CD14-positive monocyte (primary cell): ENCODE results near the gene DMRT1. TPM values are rescaled to one million over a fixed set of nuclear protein-coding genes. Genes with fewer than 3 reads are reported as not detected.

Experiments
- DNase-seq, 3 donors: peaks; one replicate each; pipeline ENCODE4 v3.0.0-alpha.2; 2011 to 2022
- H2AFZ ChIP-seq: 2 replicates; pipeline ENCODE4 v1.6.0; 2012; ENCODE audit warnings: mild to moderate bottlenecking, low read depth, low read length, inconsistent platforms; ENCODE audit not compliant: insufficient read depth, poor library complexity, severe bottlenecking
- H3K27ac ChIP-seq, 2 donors: 1 replicate in 1 of 2; 2 replicates in 1 of 2; pipeline ENCODE4 v1.5.1; 2012 to 2013; ENCODE audit warnings: low read length in 2 of 2, control low read depth in 1 of 2, inconsistent platforms in 1 of 2, low read depth in 1 of 2, mild to moderate bottlenecking in 1 of 2
- H3K27me3 ChIP-seq, 2 donors: one replicate each; pipeline versions ENCODE4 v1.6.0 to v1.6.1; 2011 to 2013; ENCODE audit warnings: low read length in 2 of 2; ENCODE audit not compliant: control insufficient read depth in 2 of 2, insufficient read depth in 2 of 2
- H3K36me3 ChIP-seq, 2 donors: replicated peaks in 1 of 2; 1 replicate in 1 of 2; 2 replicates in 1 of 2; pipeline versions ENCODE4 v1.5.1 to v1.6.1; 2012 to 2013; ENCODE audit warnings: low read length in 2 of 2, control low read depth in 1 of 2, inconsistent platforms in 1 of 2, mild to moderate bottlenecking in 1 of 2; ENCODE audit not compliant: insufficient read depth in 2 of 2, control insufficient read depth in 1 of 2
- H3K4me1 ChIP-seq, 2 donors: 1 replicate in 1 of 2; 2 replicates in 1 of 2; pipeline versions ENCODE4 v1.5.1 to v1.6.1; 2012 to 2013; ENCODE audit warnings: low read length in 2 of 2, control low read depth in 1 of 2, inconsistent platforms in 1 of 2, mild to moderate bottlenecking in 1 of 2, moderate library complexity in 1 of 2; ENCODE audit not compliant: insufficient read depth in 2 of 2, control insufficient read depth in 1 of 2
- H3K4me2 ChIP-seq: replicated peaks from 2 replicates; pipeline ENCODE3; 2012; ENCODE audit warnings: low read length, moderate library complexity, mild to moderate bottlenecking; ENCODE audit not compliant: poor library complexity, severe bottlenecking; ENCODE audit errors: extremely low read depth
- H3K4me3 ChIP-seq, 3 experiments: fragments of 200-600 bp in 1 of 3; sonication (generic) in 1 of 3; replicated peaks in 1 of 3; 1 replicate in 2 of 3; 2 replicates in 1 of 3; pipeline ENCODE4 v1.5.1; 2011 to 2013; ENCODE audit warnings: low read length in 3 of 3, mild to moderate bottlenecking in 3 of 3, control low read depth in 2 of 3, low read depth in 2 of 3, inconsistent platforms in 1 of 3, moderate library complexity in 1 of 3
- H3K79me2 ChIP-seq: 2 replicates; pipeline ENCODE4 v1.6.0; 2012; ENCODE audit warnings: mild to moderate bottlenecking, control low read depth, inconsistent platforms, low read length, moderate library complexity; ENCODE audit not compliant: insufficient read depth
- H3K9ac ChIP-seq: 2 replicates; pipeline ENCODE4 v1.6.0; 2017; ENCODE audit warnings: low read length, mild to moderate bottlenecking; ENCODE audit not compliant: insufficient read depth, poor library complexity, severe bottlenecking
- H3K9me3 ChIP-seq, 2 donors: replicated peaks in 1 of 2; 1 replicate in 1 of 2; 2 replicates in 1 of 2; pipeline versions ENCODE4 v1.5.1 to v1.6.1; 2012 to 2013; ENCODE audit warnings: low read length in 2 of 2, control low read depth in 1 of 2; ENCODE audit not compliant: control insufficient read depth in 1 of 2, insufficient read depth in 1 of 2
- H4K20me1 ChIP-seq: 2 replicates; pipeline ENCODE4 v1.6.0; 2012; ENCODE audit warnings: mild to moderate bottlenecking, low read length, control low read depth, moderate library complexity; ENCODE audit not compliant: insufficient read depth
- H3K27ac Mint-ChIP-seq, 7 donors: one replicate each; pipeline ENCODE4 v1.8.0; 2020; ENCODE audit warnings: mild to moderate bottlenecking in 7 of 7, mixed read lengths in 7 of 7, moderate library complexity in 6 of 7, inconsistent platforms in 2 of 7
- H3K27me3 Mint-ChIP-seq, 3 donors: one replicate each; pipeline ENCODE4 v1.8.0; 2021 to 2022; ENCODE audit warnings: low read depth in 3 of 3, mild to moderate bottlenecking in 3 of 3, mixed read lengths in 3 of 3, moderate library complexity in 3 of 3, inconsistent platforms in 1 of 3
- H3K36me3 Mint-ChIP-seq, 2 donors: one replicate each; pipeline ENCODE4 v1.8.0; 2020; ENCODE audit warnings: mixed read lengths in 2 of 2, inconsistent platforms in 1 of 2, mild to moderate bottlenecking in 1 of 2
- H3K4me1 Mint-ChIP-seq: one replicate; pipeline ENCODE4 v1.8.0; 2020; ENCODE audit warnings: mild to moderate bottlenecking, mixed read lengths
- H3K4me3 Mint-ChIP-seq, 2 donors: one replicate each; pipeline ENCODE4 v1.8.0; 2020; ENCODE audit warnings: mild to moderate bottlenecking in 2 of 2, mixed read lengths in 2 of 2, moderate library complexity in 1 of 2
- H3K9me3 Mint-ChIP-seq, 7 donors: one replicate each; pipeline ENCODE4 v1.8.0; 2020 to 2022; ENCODE audit warnings: mixed read lengths in 7 of 7, mild to moderate bottlenecking in 6 of 7, moderate library complexity in 6 of 7, inconsistent platforms in 2 of 7
- CTCF ChIP-seq: fragments of 200-600 bp; IDR thresholded peaks from one replicate; pipeline ENCODE4 v1.8.0; 2022; ENCODE audit warnings: antibody characterized with exemption, mild to moderate bottlenecking
- WGBS: methylation state at CpG from one replicate; pipeline ENCODE4 v1.1.5; 2013; ENCODE audit warnings: missing lambda C conversion rate; ENCODE audit not compliant: insufficient coverage; 5-methylcytosine and 5-hydroxymethylcytosine counted together
- intact Hi-C, 2 donors: fragments of 100-400 bp; cut with micrococcal nuclease; formaldehyde crosslinking; loops; one replicate each; pipeline versions ENCODE4 v1.15.0 to v1.15.1; 2023
- polyA plus RNA-seq, 3 donors: library from polyadenylated mRNA; depleted of rRNA in 1 of 3; unstranded in 2 of 3; stranded (reverse) in 1 of 3; fragments of 300-500 nt in 2 of 3; fragments of >200 nt in 1 of 3; fragmentation: Illumina TruSeq in 2 of 3; gene quantifications; 1 replicate in 2 of 3; 2 replicates in 1 of 3; pipeline ENCODE4 v1.2.3, GENCODE V29; 2012 to 2021

DMRT1 gene
- polyA plus RNA-seq, 3 donors: not detected

- Mint-ChIP-seq H3K27ac (no peak overlapping the region), H3K4me3 (peak overlapping the region in 1 of 2 donors; percentile 82), H3K27me3 (peaks cover 91 to 98% (median 94%) of the 10 kb centered on the region in 3 donors), H3K36me3 (peaks cover 3 to 28% of the 10 kb centered on the region in 2 donors), H3K9me3 (peaks cover 0 to 33% (median 16%) of the 10 kb centered on the region in 7 donors), H3K4me1 (peaks cover 47% of the 10 kb centered on the region)
- intact Hi-C loops: no loop called here
- WGBS: 14% methylated on average over 11 of the region's 19 CpGs
- no peaks in the 10 kb centered on the region for H4K20me1 ChIP-seq
- H3K36me3 ChIP-seq: no peaks in the 10 kb centered on the region
- DNase-seq: no peak
- no peak overlapping the region for H3K4me3 ChIP-seq
- H3K9ac ChIP-seq: no peak overlapping the region
- H3K4me2 ChIP-seq: no peak overlapping the region
- H3K9me3 ChIP-seq: peaks cover 0 to 56% of the 10 kb centered on the region in 2 donors
- H3K4me1 ChIP-seq: peaks cover 11 to 30% of the 10 kb centered on the region in 2 donors
- H2AFZ ChIP-seq: no peak overlapping the region
- TF ChIP-seq CTCF: no peak
- H3K79me2 ChIP-seq: no peaks in the 10 kb centered on the region
- no peak overlapping the region for H3K27ac ChIP-seq
- H3K27me3 ChIP-seq: peaks cover 92 to 94% of the 10 kb centered on the region in 2 donors
These were observed 136.6 kb downstream of the DMRT1 start for GRCh38 chr9:977838-978830.

GRCh38 chr9:979983-980382, 138.5 kb downstream of the DMRT1 start:
- no peak for DNase-seq
- H3K27me3 ChIP-seq: peaks cover 84 to 94% of the 10 kb centered on the region in 2 donors
- Mint-ChIP-seq H3K4me1 (peaks cover 28% of the 10 kb centered on the region), H3K27ac (no peak overlapping the region), H3K27me3 (peaks cover 91 to 96% (median 94%) of the 10 kb centered on the region in 3 donors), H3K36me3 (peaks cover 0 to 17% of the 10 kb centered on the region in 2 donors), H3K9me3 (peaks cover 0 to 20% (median 12%) of the 10 kb centered on the region in 7 donors), H3K4me3 (peak overlapping the region in 1 of 2 donors; percentile 65)
- no peak overlapping the region for H3K4me3 ChIP-seq
- no peak for TF ChIP-seq CTCF
- H3K4me2 ChIP-seq: no peak overlapping the region
- intact Hi-C loops: no loop called here
- no CpG with 5 or more reads among the region's 2 CpGs for WGBS
- H3K9ac ChIP-seq: no peak overlapping the region
- peaks cover 5 to 19% of the 10 kb centered on the region in 2 donors for H3K4me1 ChIP-seq
- H3K79me2 ChIP-seq: no peaks in the 10 kb centered on the region
- H3K9me3 ChIP-seq: peaks cover 0 to 42% of the 10 kb centered on the region in 2 donors
- no peak overlapping the region for H3K27ac ChIP-seq
- no peaks in the 10 kb centered on the region for H3K36me3 ChIP-seq
- H4K20me1 ChIP-seq: no peaks in the 10 kb centered on the region
- no peak overlapping the region for H2AFZ ChIP-seq
